ENCODE measurements around the gene TRABD2B. TPM values are rescaled to one million over a fixed set of nuclear protein-coding genes. Genes with fewer than 3 reads are reported as not detected.

TRABD2B gene
- polyA plus RNA-seq, 4 donors, result under 0.01 to 2.6 (median 2.2) TPM; not detected in 1

GRCh38 chr1:47785561-47786271, 211.5 kb downstream of the TRABD2B start:
- Histone ChIP-seq H3K36me3 (ENCODE audit: control insufficient read depth in 3 of 3, insufficient read depth in 2 of 3, low read depth in 1 of 3, low read length in 3 of 3) (peaks cover 0 to 15% (median 0%) of the 10 kb centered on the region in 3 donors), H3K27ac (ENCODE audit: low read depth in 1 of 3, low read length in 2 of 3) (no peak overlapping the region), H3K27me3 (ENCODE audit: control insufficient read depth in 3 of 3, insufficient read depth in 3 of 3, low read length in 3 of 3) (no peaks in the 10 kb centered on the region), H3K9me3 (ENCODE audit: control insufficient read depth in 2 of 2, insufficient read depth in 1 of 2, low read depth in 1 of 2, low read length in 1 of 2) (no peaks in the 10 kb centered on the region), H3K4me3 (ENCODE audit: low read depth in 1 of 3, low read length in 3 of 3) (no peak overlapping the region), H3K4me1 (ENCODE audit: control insufficient read depth in 3 of 3, insufficient read depth in 2 of 3, low read depth in 1 of 3, low read length in 2 of 3) (no peaks in the 10 kb centered on the region)
- WGBS, 3 donors, result 77 to 82% (median 78%) methylated on average over 10 of the region's 10 CpGs
- FAIRE-seq (no peak), DNase-seq (peak; percentile 12 to 32)

GRCh38 chr1:47785118-47785517, 212.1 kb downstream of the TRABD2B start:
- Histone ChIP-seq H3K4me1 (ENCODE audit: control insufficient read depth in 3 of 3, insufficient read depth in 2 of 3, low read depth in 1 of 3, low read length in 2 of 3) (no peaks in the 10 kb centered on the region), H3K27me3 (ENCODE audit: control insufficient read depth in 3 of 3, insufficient read depth in 3 of 3, low read length in 3 of 3) (no peaks in the 10 kb centered on the region), H3K27ac (ENCODE audit: low read depth in 1 of 3, low read length in 2 of 3) (no peak overlapping the region), H3K4me3 (ENCODE audit: low read depth in 1 of 3, low read length in 3 of 3) (no peak overlapping the region), H3K9me3 (ENCODE audit: control insufficient read depth in 2 of 2, insufficient read depth in 1 of 2, low read depth in 1 of 2, low read length in 1 of 2) (no peaks in the 10 kb centered on the region), H3K36me3 (ENCODE audit: control insufficient read depth in 3 of 3, insufficient read depth in 2 of 3, low read depth in 1 of 3, low read length in 3 of 3) (peaks cover 0 to 13% (median 0%) of the 10 kb centered on the region in 3 donors)
- WGBS, 3 donors, result 27 to 51% (median 34%) methylated on average over 4 of the region's 4 CpGs
- DNase-seq (no peak), FAIRE-seq (no peak)

- no peak overlapping the region for H3K27ac ChIP-seq (ENCODE audit: low read depth in 1 of 3, low read length in 2 of 3)
- no peaks in the 10 kb centered on the region for H3K27me3 ChIP-seq (ENCODE audit: control insufficient read depth in 3 of 3, insufficient read depth in 3 of 3, low read length in 3 of 3)
- no peaks in the 10 kb centered on the region for H3K9me3 ChIP-seq (ENCODE audit: control insufficient read depth in 2 of 2, insufficient read depth in 1 of 2, low read depth in 1 of 2, low read length in 1 of 2)
- WGBS, 3 donors, result 71 to 89% (median 88%) methylated on average over 6 of the region's 6 CpGs
- no peak overlapping the region for H3K4me3 ChIP-seq (ENCODE audit: low read depth in 1 of 3, low read length in 3 of 3)
- FAIRE-seq, result no peak
- peaks cover 0 to 11% (median 0%) of the 10 kb centered on the region in 3 donors for H3K36me3 ChIP-seq (ENCODE audit: control insufficient read depth in 3 of 3, insufficient read depth in 2 of 3, low read depth in 1 of 3, low read length in 3 of 3)
- no peak for DNase-seq
- H3K4me1 ChIP-seq (ENCODE audit: control insufficient read depth in 3 of 3, insufficient read depth in 2 of 3, low read depth in 1 of 3, low read length in 2 of 3), result no peaks in the 10 kb centered on the region
Observed at GRCh38 chr1:47784497-47784822, 212.7 kb downstream of the TRABD2B start.

GRCh38 chr1:47783638-47784496, 213.3 kb downstream of the TRABD2B start:
- 67 to 72% (median 72%) methylated on average over 14 of the region's 14 CpGs for WGBS, 3 donors
- Histone ChIP-seq H3K27me3 (ENCODE audit: control insufficient read depth in 3 of 3, insufficient read depth in 3 of 3, low read length in 3 of 3) (no peaks in the 10 kb centered on the region), H3K36me3 (ENCODE audit: control insufficient read depth in 3 of 3, insufficient read depth in 2 of 3, low read depth in 1 of 3, low read length in 3 of 3) (peaks cover 0 to 11% (median 0%) of the 10 kb centered on the region in 3 donors), H3K9me3 (ENCODE audit: control insufficient read depth in 2 of 2, insufficient read depth in 1 of 2, low read depth in 1 of 2, low read length in 1 of 2) (no peaks in the 10 kb centered on the region), H3K27ac (ENCODE audit: low read depth in 1 of 3, low read length in 2 of 3) (no peak overlapping the region), H3K4me1 (ENCODE audit: control insufficient read depth in 3 of 3, insufficient read depth in 2 of 3, low read depth in 1 of 3, low read length in 2 of 3) (no peaks in the 10 kb centered on the region), H3K4me3 (ENCODE audit: low read depth in 1 of 3, low read length in 3 of 3) (no peak overlapping the region)
- FAIRE-seq (no peak), DNase-seq (no peak)

- no peaks in the 10 kb centered on the region for H3K27me3 ChIP-seq (ENCODE audit: control insufficient read depth in 3 of 3, insufficient read depth in 3 of 3, low read length in 3 of 3)
- H3K9me3 ChIP-seq (ENCODE audit: control insufficient read depth in 2 of 2, insufficient read depth in 1 of 2, low read depth in 1 of 2, low read length in 1 of 2), result no peaks in the 10 kb centered on the region
- DNase-seq, result no peak
- no peak overlapping the region for H3K27ac ChIP-seq (ENCODE audit: low read depth in 1 of 3, low read length in 2 of 3)
- H3K4me3 ChIP-seq (ENCODE audit: low read depth in 1 of 3, low read length in 3 of 3), result no peak overlapping the region
- FAIRE-seq, result no peak
- peaks cover 0 to 13% (median 0%) of the 10 kb centered on the region in 3 donors for H3K36me3 ChIP-seq (ENCODE audit: control insufficient read depth in 3 of 3, insufficient read depth in 2 of 3, low read depth in 1 of 3, low read length in 3 of 3)
- WGBS, 3 donors, result 62 to 64% (median 62%) methylated on average over 9 of the region's 9 CpGs
- no peaks in the 10 kb centered on the region for H3K4me1 ChIP-seq (ENCODE audit: control insufficient read depth in 3 of 3, insufficient read depth in 2 of 3, low read depth in 1 of 3, low read length in 2 of 3)
Observed at GRCh38 chr1:47782414-47783166, 214.6 kb downstream of the TRABD2B start.

- FAIRE-seq, result no peak
- Histone ChIP-seq H3K36me3 (ENCODE audit: control insufficient read depth in 3 of 3, insufficient read depth in 2 of 3, low read depth in 1 of 3, low read length in 3 of 3) (peaks cover 0 to 18% (median 0%) of the 10 kb centered on the region in 3 donors), H3K27ac (ENCODE audit: low read depth in 1 of 3, low read length in 2 of 3) (no peak overlapping the region), H3K4me1 (ENCODE audit: control insufficient read depth in 3 of 3, insufficient read depth in 2 of 3, low read depth in 1 of 3, low read length in 2 of 3) (no peaks in the 10 kb centered on the region), H3K4me3 (ENCODE audit: low read depth in 1 of 3, low read length in 3 of 3) (no peak overlapping the region), H3K27me3 (ENCODE audit: control insufficient read depth in 3 of 3, insufficient read depth in 3 of 3, low read length in 3 of 3) (no peaks in the 10 kb centered on the region), H3K9me3 (ENCODE audit: control insufficient read depth in 2 of 2, insufficient read depth in 1 of 2, low read depth in 1 of 2, low read length in 1 of 2) (no peaks in the 10 kb centered on the region)
- no peak for DNase-seq
- 88 to 92% (median 90%) methylated on average over 22 of the region's 22 CpGs for WGBS, 3 donors
Observed at GRCh38 chr1:47781171-47781959, 215.8 kb downstream of the TRABD2B start.

GRCh38 chr1:47780469-47780995, 216.7 kb downstream of the TRABD2B start:
- no peak overlapping the region for H3K4me3 ChIP-seq (ENCODE audit: low read depth in 1 of 3, low read length in 3 of 3)
- no peak for FAIRE-seq
- peaks cover 0 to 14% (median 0%) of the 10 kb centered on the region in 3 donors for H3K36me3 ChIP-seq (ENCODE audit: control insufficient read depth in 3 of 3, insufficient read depth in 2 of 3, low read depth in 1 of 3, low read length in 3 of 3)
- WGBS, 3 donors, result 88 to 94% (median 92%) methylated on average over 8 of the region's 8 CpGs
- H3K9me3 ChIP-seq (ENCODE audit: control insufficient read depth in 2 of 2, insufficient read depth in 1 of 2, low read depth in 1 of 2, low read length in 1 of 2), result no peaks in the 10 kb centered on the region
- no peaks in the 10 kb centered on the region for H3K4me1 ChIP-seq (ENCODE audit: control insufficient read depth in 3 of 3, insufficient read depth in 2 of 3, low read depth in 1 of 3, low read length in 2 of 3)
- DNase-seq, result no peak
- H3K27me3 ChIP-seq (ENCODE audit: control insufficient read depth in 3 of 3, insufficient read depth in 3 of 3, low read length in 3 of 3), result no peaks in the 10 kb centered on the region
- H3K27ac ChIP-seq (ENCODE audit: low read depth in 1 of 3, low read length in 2 of 3), result no peak overlapping the region

Measured in small intestine (tissue), 7 donors.